Ovary (tissue), 3 donors: ENCODE measurements around the gene ANKLE1.
A peak's percentile ranks its signal among the peaks of the same experiment; 100 is the strongest.

Source experiments
- CTCF ChIP-seq, 3 donors: fragments of 450-650 bp in 2 of 3; fragments of 200-600 bp in 1 of 3; IDR thresholded peaks; one replicate each; pipeline versions ENCODE4 v1.5.1 to v1.8.0; 2016 to 2022; ENCODE audit warnings: antibody characterized with exemption in 3 of 3, mild to moderate bottlenecking in 1 of 3
- EP300 ChIP-seq: sonication (generic); formaldehyde crosslinking; IDR thresholded peaks from one replicate; pipeline ENCODE4 v1.6.1; 2017; ENCODE audit warnings: antibody characterized with exemption
- POLR2A ChIP-seq: fragments of 450-650 bp; IDR thresholded peaks from one replicate; pipeline ENCODE4 v1.6.1; 2017; ENCODE audit warnings: antibody characterized with exemption, mild to moderate bottlenecking, moderate library complexity
- donor health status: DM: no; HTN: no; CAD: no.

- TF ChIP-seq CTCF (IDR thresholded peaks at IDR 0.05) = peak; percentile 38 to 89 (median 85)
- TF ChIP-seq POLR2A = peak; percentile 37
- TF ChIP-seq EP300 = no peak
These were observed 24.0 kb downstream of the ANKLE1 start, which contains the start of gene MRPL34 for GRCh38 chr19:17305517-17306284.
